ENCODE results near the gene CUL9.

CUL9 gene

GRCh38 chr6:43258180-43258579 is 76.2 kb downstream of the CUL9 start:
- no peak for DNase-seq

- DNase-seq, result no peak
These were observed 77.1 kb downstream of the CUL9 start for GRCh38 chr6:43258807-43259686.

- no peak for DNase-seq
These were observed 78.8 kb downstream of the CUL9 start for GRCh38 chr6:43260791-43261190.

- no peak for DNase-seq
These were observed 79.2 kb downstream of the CUL9 start for GRCh38 chr6:43261198-43261597.

- DNase-seq, result no peak
These were observed 80.2 kb downstream of the CUL9 start for GRCh38 chr6:43262000-43262779.

- DNase-seq, result no peak
These were observed 80.9 kb downstream of the CUL9 start for GRCh38 chr6:43262780-43263313.

- DNase-seq, result peak; percentile 70
These were observed 81.5 kb downstream of the CUL9 start for GRCh38 chr6:43263314-43264178.

- DNase-seq, result no peak
These were observed 82.7 kb downstream of the CUL9 start for GRCh38 chr6:43264599-43265145.

- no peak for DNase-seq
These were observed 83.6 kb downstream of the CUL9 start for GRCh38 chr6:43265564-43265963.

- no peak for DNase-seq
These were observed 85.8 kb downstream of the CUL9 start for GRCh38 chr6:43267619-43268354.

GRCh38 chr6:43268355-43268700 is 86.3 kb downstream of the CUL9 start:
- DNase-seq, result no peak

GRCh38 chr6:43268782-43269272 is 86.8 kb downstream of the CUL9 start:
- DNase-seq, result no peak

- DNase-seq, result peak; percentile 20
These were observed 87.4 kb downstream of the CUL9 start for GRCh38 chr6:43269273-43270007.

- no peak for DNase-seq
These were observed 89.3 kb downstream of the CUL9 start for GRCh38 chr6:43271103-43271815.

GRCh38 chr6:43271944-43272343 is 89.9 kb downstream of the CUL9 start:
- DNase-seq, result no peak

- DNase-seq, result no peak
These were observed 91.7 kb downstream of the CUL9 start for GRCh38 chr6:43273707-43274106.
